Omental fat pad (tissue), 4 donors: ENCODE measurements around the gene CIC. TPM values are rescaled to one million over a fixed set of nuclear protein-coding genes. Genes with fewer than 3 reads are reported as not detected.

Experiments used
- ATAC-seq: fragments of 150-250 bp; one replicate; pipeline ENCODE4 v1.9.1; 2016; ENCODE audit warnings: mild to moderate bottlenecking, moderate library complexity; ENCODE audit not compliant: low FRiP score
- DNase-seq: peaks from one replicate; pipeline ENCODE4 v3.0.0-alpha.2; 2019; ENCODE audit warnings: low spot score
- CTCF ChIP-seq, 3 donors: fragments of 450-650 bp; IDR thresholded peaks; one replicate each; pipeline ENCODE4 v1.5.1; 2016 to 2017; ENCODE audit warnings: antibody characterized with exemption in 3 of 3, mild to moderate bottlenecking in 3 of 3, moderate library complexity in 2 of 3
- total RNA-seq, 4 donors: library from RNA; depleted of rRNA; stranded (reverse); fragments of >200 nt; gene quantifications; one replicate each; pipeline ENCODE4 v1.1.0, GENCODE V29; 2016

The CIC gene
- total RNA-seq, 4 donors from 2014 or later = 15.7 to 26.3 (median 21.0) TPM

DNA sequence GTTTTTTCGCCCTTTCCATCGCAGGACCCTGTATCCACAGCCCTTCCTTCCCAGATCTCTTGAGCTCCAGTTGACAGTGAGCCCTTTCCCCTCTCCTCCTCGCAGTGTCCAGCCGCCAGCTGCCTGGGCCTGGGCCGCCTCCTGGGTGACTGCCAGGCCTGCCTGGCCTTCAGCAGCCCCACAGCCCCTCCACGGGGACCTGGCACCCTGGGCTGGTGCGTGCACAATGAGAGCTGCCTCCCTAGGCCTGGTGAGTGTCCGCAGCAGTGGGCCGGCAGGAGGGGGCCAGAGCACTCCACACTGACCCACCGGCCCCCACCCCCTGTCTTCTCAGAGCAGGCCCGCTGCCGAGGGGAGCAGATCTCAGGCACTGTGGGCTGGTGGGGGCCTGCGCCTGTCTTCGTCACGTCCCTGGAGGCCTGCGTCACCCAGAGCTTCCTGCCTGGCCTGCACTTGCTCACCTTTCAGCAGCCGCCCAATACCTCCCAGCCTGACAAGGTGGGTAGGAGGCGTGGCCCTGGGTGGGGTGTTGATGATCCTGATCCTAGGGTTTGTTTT is 75.4 kb downstream of the CIC start:
- TF ChIP-seq CTCF (IDR thresholded peaks at IDR 0.05) = no peak
- DNase-seq (no peak), ATAC-seq (no peak)

Other genes starting within 250 kb of the CIC start
- 1 to 10 TPM in 3 of 4 donors, under 1 TPM in 1; 0.32 to 2.1 (median 1.6) TPM for gene GRIK5, start 199.0 kb upstream of the CIC start, total RNA-seq
- 10 to 100 TPM; 11.6 to 22.9 (median 12.8) TPM for gene ZNF574, start 193.1 kb upstream of the CIC start, total RNA-seq
- 1 to 10 TPM in 3 of 4 donors, under 1 TPM in 1; 0.56 to 3.2 (median 1.5) TPM for gene POU2F2, start 136.8 kb upstream of the CIC start, total RNA-seq
- gene DEDD2, start 51.6 kb upstream of the CIC start, total RNA-seq = 10 to 100 TPM; 22.0 to 59.3 (median 29.9) TPM
- gene ZNF526, start 48.9 kb upstream of the CIC start, total RNA-seq = 1 to 10 TPM; 3.2 to 7.6 (median 5.7) TPM
- 10 to 100 TPM; 16.9 to 32.3 (median 20.0) TPM for gene GSK3A, start 26.6 kb upstream of the CIC start, total RNA-seq
- 10 to 100 TPM; 21.2 to 52.8 (median 34.8) TPM for gene ERF, start 14.1 kb upstream of the CIC start, total RNA-seq
- gene PRR19, start 32.9 kb downstream of the CIC start, total RNA-seq = under 1 TPM in 3 of 4 donors, not detected in 1; 0.31 to 0.93 (median 0.72) TPM
- gene PAFAH1B3, start 33.4 kb downstream of the CIC start, total RNA-seq = 10 to 100 TPM in 2 of 4 donors, 1 to 10 TPM in 2; 2.7 to 14.1 (median 8.6) TPM
- 1 to 10 TPM in 1 of 4 donors, under 1 TPM in 1, not detected in 2; 0.24 to 1.9 TPM for gene TMEM145, start 44.1 kb downstream of the CIC start, total RNA-seq
- 10 to 100 TPM; 15.3 to 20.5 (median 18.4) TPM for gene MEGF8, start 56.4 kb downstream of the CIC start, total RNA-seq
- gene CNFN, start 121.0 kb downstream of the CIC start, total RNA-seq = not detected
- 1,000 to 10,000 TPM in 2 of 4 donors, 100 to 1,000 TPM in 2; 491 to 3,641 (median 1,025) TPM for gene LIPE, start 158.1 kb downstream of the CIC start, total RNA-seq
- gene CXCL17, start 173.7 kb downstream of the CIC start, total RNA-seq = not detected